Adipose tissue (tissue), 3 donors: ENCODE data around the gene HEYL. TPM values are rescaled to one million over a fixed set of nuclear protein-coding genes. Genes with fewer than 3 reads are reported as not detected.

Experiments used
- H3K27ac ChIP-seq: one replicate; pipeline ENCODE4 v1.5.1; 2013; ENCODE audit warnings: low read depth, low read length
- WGBS, 3 donors: extraction: QIAGEN DNeasy Blood & Tissue Kit; methylation state at CpG; one replicate each; pipeline ENCODE4 v1.1.7; 2013; 5-methylcytosine and 5-hydroxymethylcytosine counted together
- polyA plus RNA-seq, 3 donors: library from polyadenylated mRNA; stranded (reverse); fragments of 200-250 nt; gene quantifications; one replicate each; pipeline ENCODE4 v1.2.3, GENCODE V29; 2013
- donor health status: healthy with polysubstance abuse.
- donor health status: Bipolar disorder and iron deficiency.
- donor health status: healthy.

The HEYL gene
- polyA plus RNA-seq, 3 donors = 11.3 to 38.1 (median 16.6) TPM

DNA sequence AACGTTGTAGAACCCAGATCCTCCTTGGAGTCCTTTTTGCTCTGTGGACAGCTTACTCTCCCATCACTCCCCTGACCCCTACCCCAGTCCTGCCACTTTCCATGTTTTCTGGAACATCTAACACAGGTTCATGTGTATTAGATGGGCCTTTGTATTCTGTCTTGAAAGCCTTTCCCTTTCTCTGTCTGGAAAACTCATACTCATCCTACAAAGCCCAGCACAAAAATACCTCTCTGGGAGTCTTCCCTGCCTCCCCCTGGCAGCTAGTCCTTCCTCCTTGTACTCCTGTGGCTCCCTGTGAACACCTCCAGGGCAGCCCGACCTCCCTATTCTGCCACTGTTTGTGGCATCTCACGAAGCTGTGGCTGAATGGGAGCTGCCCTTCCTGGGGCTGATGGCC is 7.8 kb upstream of the HEYL start:
- no peak overlapping the region for H3K27ac ChIP-seq
- WGBS, 3 donors = 73 to 84% (median 77%) methylated on average over 3 of the region's 3 CpGs

DNA sequence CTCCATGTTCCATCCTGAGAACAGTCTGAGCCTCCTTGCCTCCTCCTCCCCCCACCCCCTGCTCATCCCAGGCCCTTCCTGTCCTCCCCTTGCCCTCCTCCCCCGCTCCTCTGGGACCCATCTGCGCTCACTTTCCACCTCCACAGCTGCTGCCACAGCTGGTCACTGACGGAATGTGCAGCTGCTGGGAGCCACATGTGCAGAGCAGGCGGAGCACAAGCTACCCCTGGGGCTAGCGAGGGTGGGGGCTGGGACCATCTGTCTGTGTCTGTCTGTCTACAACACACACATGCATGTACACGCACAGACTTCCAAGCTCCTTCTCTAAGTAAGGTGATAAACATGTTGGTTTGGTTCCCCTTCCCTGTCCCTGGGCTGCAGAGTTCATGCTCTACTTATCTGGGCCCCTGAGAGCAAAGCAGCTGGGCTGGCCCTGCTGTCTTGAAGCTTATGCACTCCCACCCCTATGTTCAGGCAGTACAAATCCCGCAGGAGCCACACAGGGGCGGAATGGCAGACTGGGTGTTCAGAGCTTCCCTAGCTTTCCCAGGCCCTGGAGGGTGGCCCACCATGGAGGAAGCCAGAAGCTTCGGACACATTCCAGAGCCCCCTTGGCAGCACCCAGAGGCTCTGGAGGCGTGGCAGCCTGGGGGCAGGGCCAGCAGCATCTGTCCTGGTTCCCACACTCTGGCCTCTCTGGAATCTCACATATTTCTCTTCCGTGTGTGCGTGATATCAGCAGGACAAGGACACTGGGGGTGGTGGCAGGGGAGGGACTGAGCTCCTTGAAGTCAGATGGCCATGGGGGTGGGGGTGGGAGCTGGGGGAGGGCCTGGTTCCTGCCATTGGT is 7.0 kb upstream of the HEYL start:
- 15 to 55% (median 41%) methylated on average over 12 of the region's 12 CpGs for WGBS, 3 donors
- H3K27ac ChIP-seq = no peak overlapping the region

DNA sequence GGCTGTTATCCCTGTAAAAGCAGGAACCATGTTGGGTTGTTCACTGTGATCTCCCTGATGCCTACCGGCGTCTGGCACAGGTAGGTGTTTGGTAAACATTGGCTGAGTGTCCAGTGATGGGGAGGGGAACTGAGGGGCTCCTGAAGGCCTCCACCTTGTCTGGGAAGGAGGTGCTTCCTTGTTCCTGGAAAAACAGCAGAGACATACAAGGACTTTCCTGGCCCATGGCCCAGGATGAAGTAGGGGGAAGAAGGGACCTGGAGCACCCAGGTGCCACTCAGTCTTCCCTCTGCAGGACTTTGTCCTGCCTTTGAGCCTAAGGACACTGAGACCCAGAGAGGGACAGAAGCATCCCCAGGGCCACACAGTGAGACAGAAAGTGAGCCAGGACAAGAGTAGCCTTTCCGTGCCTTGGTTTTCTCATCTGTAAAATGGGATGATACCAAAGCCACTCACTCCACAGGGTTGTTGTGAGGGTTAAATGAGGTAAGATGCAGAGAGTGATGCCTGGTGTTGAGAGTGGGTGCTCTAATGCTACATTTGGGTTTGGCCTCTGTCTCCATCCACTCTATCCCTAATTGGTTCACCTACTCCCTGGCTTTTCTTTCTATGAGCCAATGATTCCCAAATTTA is 6.1 kb upstream of the HEYL start:
- no peak overlapping the region for H3K27ac ChIP-seq
- 52 to 93% (median 86%) methylated on average over 3 of the region's 3 CpGs for WGBS, 3 donors

DNA sequence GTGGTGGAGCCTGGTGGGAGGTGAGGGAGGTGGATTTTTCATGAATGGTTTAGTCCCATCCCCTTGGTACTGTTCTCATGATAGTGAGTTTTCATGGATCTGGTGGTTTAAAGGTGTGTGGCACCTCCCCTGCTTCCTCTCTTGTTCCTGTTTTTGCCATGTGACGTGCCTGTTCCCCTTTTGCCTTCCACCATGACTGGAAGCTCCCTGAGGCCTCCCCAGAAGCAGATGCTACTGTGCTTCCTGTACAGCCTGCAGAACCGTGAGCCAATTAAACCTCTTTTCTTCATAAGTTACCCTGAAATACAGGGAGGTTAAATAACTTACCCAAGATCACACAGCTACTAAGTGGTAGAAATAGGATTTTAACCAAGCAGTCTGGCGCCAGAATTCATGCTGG is 4.3 kb upstream of the HEYL start:
- H3K27ac ChIP-seq = no peak overlapping the region

DNA sequence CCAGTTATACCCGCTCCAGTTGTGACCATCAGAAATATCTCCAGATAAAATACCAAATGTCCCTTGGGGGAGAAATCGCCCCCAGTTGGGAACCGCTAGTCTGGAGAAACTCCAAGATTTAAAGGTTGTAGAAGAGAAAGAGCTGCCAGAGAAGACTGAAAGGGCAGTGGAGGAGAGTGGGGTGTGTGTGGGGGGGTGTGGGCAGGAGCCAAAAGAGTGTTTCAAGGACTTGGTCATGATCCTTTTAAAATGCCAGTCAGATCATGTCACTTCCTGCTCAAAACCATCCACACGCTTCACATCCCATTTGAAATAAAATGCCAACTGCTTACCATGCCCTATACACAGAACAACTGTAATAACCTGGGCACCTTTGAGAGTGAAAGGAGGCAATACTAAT is 3.4 kb upstream of the HEYL start:
- H3K27ac ChIP-seq = no peak overlapping the region
- 64 to 85% (median 73%) methylated on average over 4 of the region's 4 CpGs for WGBS, 3 donors

More for the DNA sequence above, 4.3 kb upstream of the HEYL start:
- 81 to 96% (median 81%) methylated on average over 3 of the region's 3 CpGs for WGBS, 3 donors

DNA sequence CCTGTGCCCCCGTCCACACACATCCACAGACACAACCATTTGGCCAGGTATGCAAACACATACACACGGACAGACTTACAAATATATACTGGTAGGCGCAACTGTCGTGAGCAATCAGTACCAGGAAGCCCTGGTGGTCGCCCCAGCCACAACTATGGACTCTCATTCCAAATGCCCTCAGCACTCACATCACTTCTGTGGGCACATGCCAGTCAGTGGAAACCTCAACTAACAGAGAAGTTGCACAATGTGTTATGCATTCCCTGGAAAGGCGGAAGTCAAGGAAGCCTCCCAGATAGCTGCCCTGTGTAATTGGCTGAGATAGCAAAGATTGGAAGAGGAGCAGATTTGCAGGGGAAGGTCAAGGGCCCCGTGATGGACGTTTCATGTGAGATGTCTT is 1.4 kb upstream of the HEYL start:
- H3K27ac ChIP-seq = no peak overlapping the region
- 88 to 91% (median 89%) methylated on average over 8 of the region's 8 CpGs for WGBS, 3 donors

DNA sequence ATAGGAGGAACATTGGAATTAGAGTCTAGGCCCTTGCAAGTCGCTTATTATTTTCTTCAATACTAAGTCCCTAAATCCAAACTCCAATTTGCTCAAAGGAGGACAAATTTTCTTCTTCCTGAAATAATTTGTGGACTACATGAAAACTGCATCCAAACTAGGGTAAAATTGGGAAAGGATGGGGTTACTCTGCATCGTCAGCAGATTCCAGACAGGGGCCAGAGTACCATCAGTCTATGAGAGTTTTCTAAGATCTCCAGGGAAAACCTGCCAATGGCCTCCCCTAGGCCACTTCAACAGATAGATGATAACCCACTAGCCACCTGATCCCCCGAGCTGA is 508 bp downstream of the HEYL start:
- H3K27ac ChIP-seq = no peak overlapping the region
- WGBS, 3 donors = 34 to 72% (median 65%) methylated on average over 3 of the region's 3 CpGs

DNA sequence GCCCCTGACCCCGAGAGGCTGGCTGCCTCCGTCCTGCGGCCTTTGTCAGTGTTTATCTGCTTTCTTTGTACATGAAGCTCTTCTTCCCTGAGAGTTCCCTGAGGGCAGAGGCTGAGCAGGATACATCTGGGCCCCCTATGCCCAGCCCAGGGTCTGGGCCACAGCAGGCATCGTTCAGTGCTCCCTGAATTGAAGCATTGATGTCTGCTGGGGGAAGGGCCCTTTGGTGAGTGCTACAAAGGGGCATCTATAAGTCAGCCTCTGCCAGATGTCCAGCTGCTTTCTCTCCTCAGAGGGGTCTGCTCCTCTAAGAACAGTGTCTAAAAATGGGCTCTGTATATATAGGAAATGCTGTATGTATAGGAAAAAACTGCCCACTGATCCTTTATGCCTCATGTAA is 2.1 kb downstream of the HEYL start:
- 21 to 84% (median 83%) methylated on average over 4 of the region's 4 CpGs for WGBS, 3 donors

DNA sequence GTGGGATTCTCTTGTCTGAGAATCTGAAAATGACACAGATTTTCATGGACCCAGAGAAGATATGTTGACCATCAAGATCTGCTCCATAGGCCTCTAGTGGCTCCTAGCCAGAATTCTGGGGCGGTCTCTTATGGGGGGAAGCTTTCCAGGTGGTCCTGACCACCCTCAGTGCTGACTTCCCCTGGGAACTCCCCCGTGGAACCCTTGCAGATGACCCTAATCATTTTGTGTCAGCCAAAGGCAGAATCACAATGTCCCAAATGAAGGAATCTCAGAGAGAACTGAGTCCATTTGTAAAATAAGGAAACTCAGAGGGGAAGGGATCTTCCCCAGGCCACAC is 3.6 kb downstream of the HEYL start:
- no peak overlapping the region for H3K27ac ChIP-seq
- 41 to 66% (median 45%) methylated on average over 2 of the region's 2 CpGs for WGBS, 3 donors

More for the DNA sequence above, 2.1 kb downstream of the HEYL start:
- no peak overlapping the region for H3K27ac ChIP-seq

DNA sequence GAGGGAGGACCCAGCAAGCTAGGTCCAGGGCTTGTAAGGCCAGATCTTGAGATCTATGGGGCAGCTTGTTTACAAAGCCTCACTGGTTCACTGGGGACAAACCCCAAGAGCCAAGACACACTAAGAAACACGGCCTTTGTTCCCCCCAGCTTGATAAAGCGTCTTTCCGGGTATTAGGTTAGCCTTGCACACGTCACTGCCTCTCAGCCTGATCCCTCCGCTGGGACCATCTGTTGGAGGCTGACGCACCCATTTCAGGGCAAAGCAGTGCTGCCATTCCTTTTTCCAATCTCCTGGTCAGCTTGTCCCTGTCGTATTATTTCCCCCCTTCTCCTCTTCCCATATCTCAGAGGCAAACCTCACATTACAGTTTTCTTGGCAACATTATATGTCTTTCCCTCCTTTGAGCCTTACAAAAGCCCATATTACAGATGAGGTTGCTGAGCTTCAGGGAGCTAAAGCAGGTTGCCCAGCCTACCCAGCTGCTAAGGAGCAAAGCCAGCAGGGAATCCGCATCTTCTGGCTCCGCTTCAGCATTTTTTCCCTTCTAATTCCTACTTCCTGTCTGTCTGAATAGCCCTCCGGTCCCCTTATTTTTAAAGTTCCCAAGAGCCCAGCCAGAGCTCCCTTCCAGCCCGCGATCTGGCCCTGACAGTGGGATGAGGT is 4.1 kb downstream of the HEYL start:
- WGBS, 3 donors = 40 to 75% (median 59%) methylated on average over 12 of the region's 12 CpGs

DNA sequence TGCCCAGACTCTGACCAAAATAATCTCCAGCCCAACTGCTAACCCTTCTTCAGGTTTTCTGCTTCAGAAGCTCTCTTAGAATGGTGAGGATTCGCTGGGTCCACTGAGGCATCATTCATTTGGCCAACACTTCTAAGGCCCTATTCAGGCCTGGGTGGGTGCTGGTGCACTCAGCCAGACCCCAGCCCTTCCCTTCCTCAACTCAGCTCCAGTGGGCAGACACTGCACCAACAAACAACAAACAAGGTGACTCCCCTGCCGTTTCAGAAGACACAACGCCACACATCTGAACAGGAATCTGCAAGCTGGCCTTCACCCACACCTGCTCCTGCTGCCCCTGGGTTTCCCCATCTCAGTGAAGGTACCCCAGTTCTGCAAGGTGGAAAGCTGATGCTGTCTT is 6.0 kb downstream of the HEYL start:
- WGBS, 3 donors = 63 to 89% (median 86%) methylated on average over 3 of the region's 3 CpGs
- no peak overlapping the region for H3K27ac ChIP-seq

More for the DNA sequence above, 4.1 kb downstream of the HEYL start:
- H3K27ac ChIP-seq = no peak overlapping the region

DNA sequence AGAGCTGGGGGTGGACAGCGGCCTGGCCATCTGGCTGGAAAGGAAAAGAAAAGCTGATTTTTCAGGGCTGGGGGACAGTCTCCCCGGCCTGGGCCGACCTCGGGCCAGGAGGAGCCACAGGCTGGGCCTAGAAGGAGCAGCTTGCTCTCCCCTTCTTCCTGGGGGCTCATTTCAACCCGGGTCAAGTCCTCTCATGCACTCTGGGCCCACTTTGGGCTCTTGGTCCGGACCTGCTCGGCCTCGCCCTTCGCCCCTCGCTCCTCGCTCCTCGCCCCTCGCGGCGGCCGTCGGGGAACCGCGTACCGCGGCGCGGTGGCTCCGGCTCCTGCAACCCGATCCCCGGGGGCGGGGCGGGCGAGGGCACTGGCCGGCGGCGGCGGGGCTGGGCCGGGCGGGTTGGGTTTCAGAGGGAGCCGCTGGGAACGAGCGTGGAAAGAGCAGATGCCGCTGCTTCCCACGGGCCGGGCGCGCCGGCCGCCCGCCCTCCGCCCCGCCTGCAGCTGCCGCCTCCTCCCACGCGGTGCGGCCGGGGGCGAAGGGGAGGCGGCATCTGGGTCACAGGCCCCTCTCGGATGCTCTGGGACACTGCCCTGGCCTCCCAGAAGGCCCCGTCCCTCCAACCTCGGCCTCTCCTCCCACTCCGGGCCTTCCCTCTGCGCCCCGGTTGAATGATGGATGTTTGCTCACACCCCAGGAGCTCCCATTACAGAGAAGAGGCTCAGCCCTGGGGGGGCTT is 6.6 kb downstream of the HEYL start:
- 7 to 47% (median 35%) methylated on average over 55 to 61 of the region's 61 CpGs for WGBS, 3 donors
- H3K27ac ChIP-seq = no peak overlapping the region

DNA sequence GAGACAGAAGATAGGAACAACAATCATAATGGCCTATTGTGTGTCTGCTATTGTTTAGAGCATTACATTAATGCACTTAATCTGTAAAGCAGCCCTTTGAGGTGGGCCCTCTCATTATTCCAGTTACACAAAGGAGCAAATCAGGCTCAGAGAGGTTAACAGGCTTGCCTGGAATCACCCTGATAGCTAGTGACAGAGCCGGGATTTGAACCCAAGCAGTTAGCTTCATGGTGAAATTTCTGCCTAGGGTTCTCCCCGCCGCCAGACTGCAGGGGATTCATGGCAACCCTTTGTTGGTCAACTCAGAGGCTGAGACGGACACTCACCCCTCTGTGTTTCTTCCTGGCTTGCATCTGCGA is 7.1 kb downstream of the HEYL start:
- WGBS, 3 donors = 67 to 79% (median 73%) methylated on average over 5 of the region's 5 CpGs
- no peak overlapping the region for H3K27ac ChIP-seq

DNA sequence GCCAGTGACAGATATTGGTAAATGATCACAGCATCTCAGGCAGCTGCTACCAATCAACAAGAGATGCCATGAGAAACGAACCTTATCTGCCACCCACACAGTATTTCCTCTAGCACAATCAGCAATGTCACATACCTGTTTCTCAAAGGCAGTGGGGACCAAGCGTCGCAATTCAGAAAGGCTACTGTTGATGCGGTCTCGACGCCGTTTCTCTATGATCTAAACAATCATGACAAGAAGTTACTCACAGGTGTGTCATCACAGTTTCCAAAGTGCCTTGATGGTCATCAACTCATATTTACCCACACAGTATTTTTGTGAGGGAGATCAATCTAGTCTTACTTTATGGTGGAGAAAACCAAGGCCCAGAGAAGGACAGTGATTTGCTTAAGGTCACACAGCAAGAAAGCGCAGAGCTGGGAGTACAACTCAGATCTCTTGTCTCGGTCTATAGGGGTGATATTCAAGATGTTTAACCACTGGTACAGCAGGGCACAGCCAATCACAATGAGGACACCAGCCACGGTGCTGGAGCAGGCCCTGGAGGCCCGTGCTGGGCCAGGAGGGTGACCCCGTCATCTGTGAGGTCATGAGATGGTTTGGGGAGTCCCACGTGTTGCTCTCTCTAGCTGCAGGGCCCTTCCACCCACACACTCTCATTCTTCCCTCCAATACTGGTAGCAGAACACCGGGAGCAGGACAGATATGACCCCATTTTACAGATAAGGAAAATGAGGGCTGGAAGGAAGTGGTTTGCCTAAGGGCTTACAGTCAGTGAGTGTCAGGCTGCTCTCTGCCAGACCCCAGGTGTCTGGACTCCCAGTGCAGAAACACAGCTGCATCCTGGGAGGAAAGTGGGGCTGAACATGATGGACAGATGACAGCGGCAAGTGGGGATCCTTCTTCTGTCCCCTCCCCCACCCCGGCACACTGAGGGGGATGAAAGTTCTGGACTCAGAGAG is 7.8 kb downstream of the HEYL start:
- 72 to 83% (median 81%) methylated on average over 16 of the region's 16 CpGs for WGBS, 3 donors
- H3K27ac ChIP-seq = no peak overlapping the region

DNA sequence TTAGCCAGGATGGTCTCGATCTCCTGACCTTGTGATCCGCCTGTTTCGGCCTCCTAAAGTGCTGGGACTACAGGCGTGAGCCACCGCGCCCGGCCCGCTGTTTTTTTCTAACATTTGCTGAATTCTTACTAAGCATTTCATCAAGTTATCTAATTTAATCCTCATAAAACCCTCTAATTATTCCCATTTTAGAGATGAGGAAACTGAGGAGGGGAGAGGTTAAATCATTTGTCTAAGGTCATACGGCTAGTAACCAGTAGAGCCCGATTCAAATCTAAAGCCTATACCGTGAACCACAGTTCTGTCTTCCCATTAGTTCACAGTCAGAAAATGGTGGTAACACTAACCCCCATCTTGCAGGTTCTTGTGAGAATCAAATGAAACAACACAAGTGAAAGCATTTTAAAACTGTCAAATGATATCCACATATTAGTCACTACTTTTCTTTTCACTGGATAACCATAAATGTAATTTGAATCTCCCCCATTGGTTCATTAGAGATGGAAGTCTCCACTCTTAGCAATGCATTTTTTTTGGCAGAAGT is 10.6 kb downstream of the HEYL start:
- H3K27ac ChIP-seq = no peak overlapping the region
- 95 to 98% (median 96%) methylated on average over 9 to 11 of the region's 11 CpGs for WGBS, 3 donors

DNA sequence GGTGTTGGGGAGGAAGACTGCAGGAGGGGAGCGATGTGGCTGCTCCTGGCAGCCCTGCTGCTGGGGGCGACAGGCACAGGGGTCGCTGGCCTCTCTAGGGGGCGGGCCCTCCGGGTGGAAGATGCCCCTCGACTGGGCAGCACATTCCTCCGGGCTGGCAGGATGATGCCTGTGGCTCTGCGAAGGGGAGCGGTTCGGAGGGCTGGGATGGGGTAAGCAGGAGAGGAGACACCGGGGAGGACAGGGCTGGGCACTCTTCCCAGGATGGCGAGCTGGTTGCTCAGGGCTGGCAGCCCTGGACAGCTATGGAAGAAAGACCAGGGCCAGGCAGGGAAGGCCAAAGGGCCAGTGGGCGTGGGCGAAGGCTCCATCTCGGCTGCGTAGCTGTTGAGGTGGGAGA is 12.8 kb downstream of the HEYL start:
- no peak overlapping the region for H3K27ac ChIP-seq
- 87 to 93% (median 92%) methylated on average over 13 to 16 of the region's 16 CpGs for WGBS, 3 donors

DNA sequence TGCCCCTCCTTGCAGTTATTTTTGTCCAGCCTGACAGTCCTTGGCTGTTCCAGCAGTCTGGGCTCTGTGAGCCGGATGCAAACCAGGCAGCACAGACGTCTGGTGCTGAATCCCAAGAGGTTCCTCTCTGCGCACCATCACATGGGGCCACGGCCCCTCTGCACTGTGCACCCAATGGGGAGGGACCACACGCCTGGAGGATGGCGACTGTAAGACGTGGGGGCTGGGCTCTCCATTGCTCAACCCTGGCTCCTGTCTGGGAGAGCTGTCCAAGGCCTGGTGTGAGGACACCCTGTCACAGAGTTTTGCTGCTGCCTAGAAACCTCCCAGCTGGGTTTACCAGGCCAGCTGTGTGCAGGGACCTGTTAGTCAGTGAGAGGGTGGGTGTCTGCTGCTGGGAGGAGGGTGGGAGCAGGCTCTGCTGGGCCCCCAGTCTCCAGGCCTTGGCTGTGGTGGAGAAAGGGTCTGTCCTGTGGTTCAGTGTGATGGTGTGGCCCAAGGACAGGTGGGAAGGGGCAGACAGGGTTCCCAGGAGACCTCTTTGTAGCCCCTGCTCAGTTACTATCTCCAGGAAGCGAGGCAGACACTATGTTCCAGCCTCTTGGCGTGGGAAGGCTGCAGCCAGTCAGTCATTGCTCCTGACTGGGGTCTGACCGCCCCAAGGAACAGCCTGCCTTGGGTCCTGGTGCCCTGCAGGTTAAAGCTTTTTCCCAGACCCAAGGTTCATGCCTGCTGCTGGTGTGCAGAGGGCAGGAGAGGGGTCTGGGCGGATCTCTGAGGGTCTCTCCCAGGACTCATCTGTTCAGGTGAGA is 13.8 kb downstream of the HEYL start:
- WGBS, 3 donors = 55 to 70% (median 59%) methylated on average over 11 of the region's 11 CpGs
- H3K27ac ChIP-seq = no peak overlapping the region
